Left ventricle myocardium inferior (tissue), 1 donor: ENCODE measurements around the gene FAM117B. TPM values are rescaled to one million over a fixed set of nuclear protein-coding genes. Genes with fewer than 3 reads are reported as not detected.

Experiments used
- DNase-seq: peaks from one replicate; pipeline ENCODE4 v3.0.0-alpha.2; 2020
- H3K27ac ChIP-seq: fragments of 200-600 bp; replicated peaks from 2 replicates; pipeline ENCODE4 v1.8.0; 2021
- H3K27me3 ChIP-seq: fragments of 200-600 bp; 2 replicates; pipeline ENCODE4 v1.8.0; 2021; ENCODE audit warnings: low read depth
- H3K36me3 ChIP-seq: fragments of 200-600 bp; 2 replicates; pipeline ENCODE4 v1.8.0; 2021
- H3K4me1 ChIP-seq: fragments of 200-600 bp; 2 replicates; pipeline ENCODE4 v1.8.0; 2021
- H3K4me3 ChIP-seq: fragments of 200-600 bp; 2 replicates; pipeline ENCODE4 v1.8.0; 2021; ENCODE audit warnings: mild to moderate bottlenecking, moderate library complexity
- H3K9me3 ChIP-seq: fragments of 200-600 bp; replicated peaks from 2 replicates; pipeline ENCODE4 v1.8.0; 2021
- intact Hi-C: fragments of 100-400 bp; cut with micrococcal nuclease; formaldehyde crosslinking; loops from one replicate; pipeline ENCODE4 v1.11.0; 2022
- total RNA-seq: library from RNA; stranded (reverse); fragmentation: NEBNext Ultra II Directional; extraction: Animal tissue kit (Norgen Biotek cat#: 25700); gene quantifications from one replicate; pipeline ENCODE4 v1.2.1, GENCODE V29; 2021
- TF ChIP-seq, protein P1 (sequence below): fragments of 200-600 bp; IDR thresholded peaks from 2 replicates; pipeline ENCODE4 v1.8.0; 2021; ENCODE audit warnings: antibody characterized with exemption, mild to moderate bottlenecking, borderline replicate concordance
- donor health status: DM: no; HTN: yes; CAD: no; lungs with severe emphysema.

FAM117B gene
- total RNA-seq, 1 donor from 2014 or later: 2.4 TPM

DNA sequence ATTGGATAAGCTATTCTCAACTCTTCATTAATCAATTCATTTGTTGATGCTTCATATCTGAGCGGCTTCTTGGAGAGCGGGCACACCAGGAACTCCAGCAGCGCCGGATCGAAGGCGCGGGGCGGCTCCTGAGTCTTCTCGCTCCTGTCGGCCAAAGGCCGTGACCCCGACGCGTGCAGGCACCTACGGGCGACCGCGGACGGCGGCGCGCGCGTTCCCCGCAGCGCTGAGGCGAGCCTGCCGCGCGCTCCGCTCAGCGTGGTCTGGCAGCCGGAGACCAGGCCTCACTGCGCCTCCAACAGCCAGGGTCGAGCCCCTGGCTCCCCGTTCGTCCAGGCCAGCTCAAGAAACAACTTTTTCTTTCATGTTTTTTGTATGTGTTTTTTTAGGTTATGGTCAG, 139.3 kb downstream of the FAM117B start:
- no peaks in the 10 kb centered on the region for H3K27me3 ChIP-seq
- H3K27ac ChIP-seq: no peak overlapping the region
- H3K36me3 ChIP-seq: peaks cover 37% of the 10 kb centered on the region
- intact Hi-C loops: no loop called here
- TF ChIP-seq, protein P1, sequence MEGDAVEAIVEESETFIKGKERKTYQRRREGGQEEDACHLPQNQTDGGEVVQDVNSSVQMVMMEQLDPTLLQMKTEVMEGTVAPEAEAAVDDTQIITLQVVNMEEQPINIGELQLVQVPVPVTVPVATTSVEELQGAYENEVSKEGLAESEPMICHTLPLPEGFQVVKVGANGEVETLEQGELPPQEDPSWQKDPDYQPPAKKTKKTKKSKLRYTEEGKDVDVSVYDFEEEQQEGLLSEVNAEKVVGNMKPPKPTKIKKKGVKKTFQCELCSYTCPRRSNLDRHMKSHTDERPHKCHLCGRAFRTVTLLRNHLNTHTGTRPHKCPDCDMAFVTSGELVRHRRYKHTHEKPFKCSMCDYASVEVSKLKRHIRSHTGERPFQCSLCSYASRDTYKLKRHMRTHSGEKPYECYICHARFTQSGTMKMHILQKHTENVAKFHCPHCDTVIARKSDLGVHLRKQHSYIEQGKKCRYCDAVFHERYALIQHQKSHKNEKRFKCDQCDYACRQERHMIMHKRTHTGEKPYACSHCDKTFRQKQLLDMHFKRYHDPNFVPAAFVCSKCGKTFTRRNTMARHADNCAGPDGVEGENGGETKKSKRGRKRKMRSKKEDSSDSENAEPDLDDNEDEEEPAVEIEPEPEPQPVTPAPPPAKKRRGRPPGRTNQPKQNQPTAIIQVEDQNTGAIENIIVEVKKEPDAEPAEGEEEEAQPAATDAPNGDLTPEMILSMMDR: no peak
- no peak for DNase-seq
- H3K4me3 ChIP-seq: no peak overlapping the region
- H3K9me3 ChIP-seq: no peaks in the 10 kb centered on the region
- peaks cover 9% of the 10 kb centered on the region for H3K4me1 ChIP-seq

GRCh38 chr2:202778217-202778616, 143.4 kb downstream of the FAM117B start:
- H3K9me3 ChIP-seq: no peaks in the 10 kb centered on the region
- TF ChIP-seq, protein P1: no peak
- H3K27me3 ChIP-seq: no peaks in the 10 kb centered on the region
- peaks cover 35% of the 10 kb centered on the region for H3K36me3 ChIP-seq
- H3K4me3 ChIP-seq: no peak overlapping the region
- no peak for DNase-seq
- no peak overlapping the region for H3K27ac ChIP-seq
- intact Hi-C loops: no loop called here
- no peaks in the 10 kb centered on the region for H3K4me1 ChIP-seq

DNA sequence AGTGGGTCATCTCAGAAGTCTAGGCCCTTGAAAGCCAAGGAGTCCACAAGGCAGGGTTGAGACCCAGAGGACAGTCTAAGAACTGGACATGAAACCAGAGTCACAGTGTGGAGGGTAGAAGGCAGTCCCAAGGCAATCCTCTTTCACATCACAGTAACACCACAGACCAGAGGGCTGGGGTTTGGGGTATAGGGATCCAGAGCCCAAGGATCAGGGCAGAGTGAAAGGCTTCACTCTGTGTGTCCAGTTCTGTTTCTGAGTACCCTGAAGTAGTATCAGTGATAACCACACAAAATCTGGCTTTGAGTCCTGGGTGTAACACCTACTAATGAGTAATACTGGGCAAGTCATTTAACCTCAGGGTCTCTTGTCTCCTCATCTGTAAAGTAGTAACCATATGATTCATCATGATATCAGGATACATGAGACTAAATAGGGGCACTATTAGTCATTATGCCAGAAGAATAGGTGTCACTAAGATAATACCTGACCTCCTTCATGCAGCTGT, 145.8 kb downstream of the FAM117B start:
- Histone ChIP-seq H3K9me3 (no peaks in the 10 kb centered on the region), H3K27ac (no peak overlapping the region), H3K36me3 (peaks cover 41% of the 10 kb centered on the region), H3K27me3 (no peaks in the 10 kb centered on the region), H3K4me3 (no peak overlapping the region), H3K4me1 (no peaks in the 10 kb centered on the region)
- no peak for DNase-seq
- TF ChIP-seq, protein P1: no peak
- intact Hi-C loops: no loop called here

- TF ChIP-seq, protein P1: no peak
- DNase-seq: no peak
- Histone ChIP-seq H3K27me3 (no peaks in the 10 kb centered on the region), H3K4me3 (no peak overlapping the region), H3K27ac (no peak overlapping the region), H3K4me1 (no peaks in the 10 kb centered on the region), H3K9me3 (no peaks in the 10 kb centered on the region), H3K36me3 (peaks cover 46% of the 10 kb centered on the region)
- intact Hi-C loops: no loop called here
Measured at GRCh38 chr2:202782940-202783558, 148.3 kb downstream of the FAM117B start.

DNA sequence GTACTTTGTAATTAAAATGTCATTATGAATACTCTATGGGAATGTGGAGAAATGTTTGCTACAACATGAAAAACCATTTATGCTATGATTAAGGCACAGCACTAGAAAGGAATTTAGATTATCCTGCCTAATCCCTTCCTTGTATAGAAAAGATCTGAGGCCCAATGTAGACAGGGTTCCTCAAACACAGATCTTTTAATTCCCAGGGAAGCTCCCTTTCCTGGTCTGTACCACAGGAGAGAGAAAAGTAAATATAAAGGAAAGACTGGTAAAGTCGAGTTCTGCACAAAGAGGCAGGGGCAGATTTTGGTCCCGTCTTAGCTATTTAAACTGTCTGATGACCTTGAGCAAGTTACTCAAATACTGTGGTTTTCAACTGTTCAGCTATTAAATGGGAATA, 152.1 kb downstream of the FAM117B start:
- no peak for DNase-seq
- Histone ChIP-seq H3K36me3 (peaks cover 42% of the 10 kb centered on the region), H3K4me1 (no peaks in the 10 kb centered on the region), H3K27me3 (no peaks in the 10 kb centered on the region), H3K4me3 (no peak overlapping the region), H3K9me3 (no peaks in the 10 kb centered on the region), H3K27ac (no peak overlapping the region)
- intact Hi-C loops: no loop called here
- TF ChIP-seq, protein P1: no peak
